GM12892 (cell line): ENCODE results near the gene MUC3A.

Source experiments
- POLR2A ChIP-seq: IDR thresholded peaks from 2 replicates; pipeline ENCODE4 v1.6.1; 2011; ENCODE audit warnings: low read depth, low read length, control low read depth
- TAF1 ChIP-seq: IDR thresholded peaks from 2 replicates; pipeline ENCODE4 v1.6.1; 2011; ENCODE audit warnings: low read depth, mild to moderate bottlenecking, control low read depth, low read length, borderline replicate concordance

- TF ChIP-seq POLR2A (no peak), TAF1 (no peak)
These were observed 35.0 kb upstream of the MUC3A start for GRCh38 chr7:100914208-100914878.
